Dermis blood vessel endothelial cell (primary cell): ENCODE results near the gene IQCM. TPM values are rescaled to one million over a fixed set of nuclear protein-coding genes. Genes with fewer than 3 reads are reported as not detected.

ENCODE experiments used
- DNase-seq: peaks from one replicate; pipeline ENCODE4 v3.0.0; 2010
- total RNA-seq: library from RNA; depleted of rRNA; stranded (reverse); fragments of >200 nt; gene quantifications from 2 replicates; pipeline ENCODE4 v1.2.3, GENCODE V29; 2014

IQCM gene
- total RNA-seq, 1 donor from 2014 or later = not detected

- DNase-seq = no peak
These were observed 49.5 kb downstream of the IQCM start for GRCh38 chr4:149766135-149766534.

GRCh38 chr4:149765630-149766029 lies 50.0 kb downstream of the IQCM start:
- DNase-seq = no peak

GRCh38 chr4:149755969-149756368 lies 59.7 kb downstream of the IQCM start:
- DNase-seq = no peak

- DNase-seq = no peak
These were observed 61.1 kb downstream of the IQCM start for GRCh38 chr4:149754526-149754925.

- DNase-seq = no peak
These were observed 62.9 kb downstream of the IQCM start for GRCh38 chr4:149752729-149753128.

- no peak for DNase-seq
These were observed 64.5 kb downstream of the IQCM start for GRCh38 chr4:149751174-149751573.

- DNase-seq = no peak
These were observed 65.9 kb downstream of the IQCM start for GRCh38 chr4:149749784-149750183.

GRCh38 chr4:149747646-149748045 lies 68.0 kb downstream of the IQCM start:
- no peak for DNase-seq

- no peak for DNase-seq
These were observed 69.4 kb downstream of the IQCM start for GRCh38 chr4:149746276-149746675.

- no peak for DNase-seq
These were observed 74.3 kb downstream of the IQCM start for GRCh38 chr4:149741186-149741831.

- no peak for DNase-seq
These were observed 77.5 kb downstream of the IQCM start for GRCh38 chr4:149738156-149738555.

GRCh38 chr4:149735796-149736195 lies 79.8 kb downstream of the IQCM start:
- no peak for DNase-seq

GRCh38 chr4:149728444-149728843 lies 87.2 kb downstream of the IQCM start:
- no peak for DNase-seq

- DNase-seq = no peak
These were observed 88.0 kb downstream of the IQCM start for GRCh38 chr4:149727663-149728062.

- no peak for DNase-seq
These were observed 92.6 kb downstream of the IQCM start for GRCh38 chr4:149723065-149723464.

- DNase-seq = no peak
These were observed 95.8 kb downstream of the IQCM start for GRCh38 chr4:149719806-149720205.

GRCh38 chr4:149719357-149719756 lies 96.3 kb downstream of the IQCM start:
- DNase-seq = no peak

GRCh38 chr4:149718500-149718899 lies 97.1 kb downstream of the IQCM start:
- DNase-seq = no peak

GRCh38 chr4:149716728-149717127 lies 98.9 kb downstream of the IQCM start:
- no peak for DNase-seq

GRCh38 chr4:149715822-149716585 lies 99.6 kb downstream of the IQCM start:
- no peak for DNase-seq

- DNase-seq = no peak
These were observed 102.6 kb downstream of the IQCM start for GRCh38 chr4:149713031-149713430.

- DNase-seq = no peak
These were observed 103.9 kb downstream of the IQCM start for GRCh38 chr4:149711593-149712365.

- no peak for DNase-seq
These were observed 106.0 kb downstream of the IQCM start for GRCh38 chr4:149709640-149710039.
